ENCODE data around the gene PLEKHB2. TPM values are rescaled to one million over a fixed set of nuclear protein-coding genes. Genes with fewer than 3 reads are reported as not detected.

Gene PLEKHB2
- total and polyA plus RNA-seq, 2 of the 8 experiments (the other 6 are each of a cell fraction or from before 2014, with no cell fraction given), result 42.4 to 54.8 TPM

GRCh38 chr2:131140581-131140980 is 35.4 kb downstream of the PLEKHB2 start:
- H3K23me2 ChIP-seq (ENCODE audit: low read depth, low read length), result no peaks in the 10 kb centered on the region
- no peak overlapping the region for H4K5ac ChIP-seq (ENCODE audit: insufficient read length, low read depth, low read length)
- no peak overlapping the region for H3K4me2 ChIP-seq (ENCODE audit: insufficient read depth in 1 of 2, low read depth in 2 of 2, low read length in 2 of 2)
- H2AK5ac ChIP-seq (ENCODE audit: low read depth, low read length), result no peak overlapping the region
- FAIRE-seq (no peak), DNase-seq (ENCODE audit: low read depth in 1 of 2, low spot score in 2 of 2) (no peak)
- H2BK120ac ChIP-seq (replicated peaks; ENCODE audit: low read depth, low read length), result no peak overlapping the region
- no peaks in the 10 kb centered on the region; a peak in 1 of 7 replicates for H3K4me1 ChIP-seq (replicated peaks in 1 of 4; ENCODE audit: control insufficient read depth in 3 of 4, insufficient read depth in 4 of 4, low read length in 3 of 4)
- H3K4ac ChIP-seq (replicated peaks; ENCODE audit: insufficient read length, low read depth, low read length), result no peak overlapping the region
- ChIA-PET CTCF (ENCODE audit: partially characterized antibody) (interaction anchor here (0.7 kb wide), 1 partner anchor 11 kb away, joined by 3 read pairs; no protein-coding TSS in a partner anchor), POLR2A (ENCODE audit: partially characterized antibody) (no interaction called here)
- no peak overlapping the region for H3K18ac ChIP-seq (ENCODE audit: extremely low read depth, low read length)
- peaks cover 6 to 19% of the 10 kb centered on the region in 2 experiments for H4K20me1 ChIP-seq (replicated peaks in 1 of 2; ENCODE audit: control insufficient read depth in 1 of 2, insufficient read depth in 2 of 2, low read length in 2 of 2)
- H3K9me3 ChIP-seq (ENCODE audit: insufficient read depth in 2 of 2, low read depth in 1 of 2, low read length in 1 of 2), result no peaks in the 10 kb centered on the region
- no peak overlapping the region; the same call in 1 of the 2 replicates for H4K8ac ChIP-seq (ENCODE audit: extremely low read depth, insufficient read depth, low read length)
- no peak overlapping the region for H3K9ac ChIP-seq (replicated peaks in 1 of 4; ENCODE audit: extremely low read depth in 1 of 4, low read depth in 3 of 4, low read length in 3 of 4)
- no peak overlapping the region for H2AFZ ChIP-seq (ENCODE audit: low read length)
- 92% methylated on average over 2 of the region's 2 CpGs; no CpG with 5 or more reads in 1 of the 2 experiments for WGBS, 2 experiments (ENCODE audit: extremely low coverage in 1 of 2, insufficient coverage in 1 of 2, insufficient read length in 1 of 2, insufficient replicate concordance in 2 of 2, low coverage in 1 of 2, low lambda C conversion rate in 2 of 2, missing lambda C conversion rate in 1 of 2)
- H4K91ac ChIP-seq (replicated peaks; ENCODE audit: insufficient read length, low read length), result no peak overlapping the region
- H3K27me3 ChIP-seq (replicated peaks in 1 of 4; ENCODE audit: control insufficient read depth in 3 of 4, extremely low read depth in 1 of 4, insufficient read depth in 3 of 4, low read length in 3 of 4), result no peaks in the 10 kb centered on the region
- H3K79me2 ChIP-seq (ENCODE audit: control insufficient read depth in 1 of 2, insufficient read depth in 2 of 2, low read length in 2 of 2), result peaks cover 0 to 22% of the 10 kb centered on the region in 2 experiments; a peak in 2 of 4 replicates
- H3K56ac ChIP-seq (replicated peaks; ENCODE audit: insufficient read length, low read depth, low read length), result no peak overlapping the region
- peaks cover 2% of the 10 kb centered on the region; the same call in 1 of the 2 replicates for H3K79me1 ChIP-seq (ENCODE audit: low read depth, low read length)
- no peak overlapping the region for H3K4me3 ChIP-seq (ENCODE audit: extremely low read depth in 1 of 4, insufficient read depth in 2 of 4, low read depth in 3 of 4, low read length in 4 of 4)
- H2BK12ac ChIP-seq (ENCODE audit: low read depth, low read length), result no peak overlapping the region
- no peak overlapping the region for H3K23ac ChIP-seq (ENCODE audit: insufficient read length)
- no peak for TF ChIP-seq POLR2A (IDR thresholded peaks at IDR 0.05; ENCODE audit: control extremely low read depth in 1 of 2, low read depth in 2 of 2, low read length in 2 of 2)
- TF ChIP-seq SIX5 (IDR thresholded peaks at IDR 0.05; ENCODE audit: low read depth, low read length), result no peak
- no peak for TF ChIP-seq NANOG (IDR thresholded peaks at IDR 0.05; ENCODE audit: insufficient read depth, low read depth, low read length, poor library complexity, severe bottlenecking)
- no peak for TF ChIP-seq SP4 (IDR thresholded peaks at IDR 0.05; ENCODE audit: low read length)
- no peak overlapping the region for H2BK20ac ChIP-seq (ENCODE audit: low read length)
- H2BK5ac ChIP-seq (ENCODE audit: low read depth, low read length), result no peak overlapping the region
- peaks cover 0 to 32% (median 12%) of the 10 kb centered on the region in 4 experiments; a peak in 5 of 8 replicates for H3K36me3 ChIP-seq (ENCODE audit: control insufficient read depth in 2 of 4, insufficient read depth in 4 of 4, low read length in 3 of 4)
- no peak overlapping the region for H2BK15ac ChIP-seq (ENCODE audit: low read length)
- H3K14ac ChIP-seq (ENCODE audit: insufficient read length), result no peak overlapping the region
- no peak overlapping the region for H3K27ac ChIP-seq (ENCODE audit: low read depth, low read length)
